ENCODE results near the gene STAT1. TPM values are rescaled to one million over a fixed set of nuclear protein-coding genes. Genes with fewer than 3 reads are reported as not detected.

Gene STAT1
- polyA plus RNA-seq, 1 donor from 2014 or later = 4.9 TPM

DNA sequence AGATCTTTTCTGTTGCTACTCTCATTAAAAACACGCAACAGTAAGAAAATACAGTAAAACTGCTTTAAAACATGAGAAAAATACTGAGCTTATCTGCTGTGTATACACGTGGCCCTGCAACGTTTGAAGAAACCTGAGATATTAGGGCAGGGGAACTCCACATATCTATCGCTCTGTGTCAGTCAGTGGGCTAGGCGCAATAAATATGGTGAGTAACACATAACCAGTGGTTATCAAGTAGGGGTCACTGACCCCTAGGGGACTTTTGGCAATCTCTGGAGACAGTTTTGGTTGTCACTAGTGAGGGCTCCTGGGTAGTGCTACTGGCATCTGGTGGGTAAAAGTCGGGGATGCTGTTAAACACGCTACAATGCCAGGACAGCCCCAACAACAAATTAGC, 14.9 kb downstream of the STAT1 start:
- H3K4me2 ChIP-seq (ENCODE audit: low read length) = no peak overlapping the region
- H4K20me1 ChIP-seq (ENCODE audit: insufficient read depth) = no peaks in the 10 kb centered on the region
- H3K79me2 ChIP-seq (replicated peaks; ENCODE audit: insufficient read depth, low read length) = no peaks in the 10 kb centered on the region
- H3K36me3 ChIP-seq (ENCODE audit: insufficient read depth, low read length) = peaks cover 5% of the 10 kb centered on the region
- no peak overlapping the region for H2AFZ ChIP-seq (ENCODE audit: low read depth, low read length)
- H3K9me3 ChIP-seq (ENCODE audit: low read length) = no peaks in the 10 kb centered on the region
- H3F3A ChIP-seq (ENCODE audit: insufficient read depth, low read length, poor library complexity, severe bottlenecking) = no peaks in the 10 kb centered on the region
- H3K9me2 ChIP-seq (ENCODE audit: insufficient read depth, low read length) = no peaks in the 10 kb centered on the region
- H3K9ac ChIP-seq (ENCODE audit: low read length) = no peak overlapping the region
- no peak overlapping the region for H3K27ac ChIP-seq (ENCODE audit: low read length)
- no peak overlapping the region for H3K4me3 ChIP-seq (ENCODE audit: low read length)
- TF ChIP-seq POLR2AphosphoS5 (IDR thresholded peaks at IDR 0.05) = no peak
- no peak for TF ChIP-seq SMC3 (conservative IDR thresholded peaks at IDR 0.05; ENCODE audit: poor library complexity)
- no peaks in the 10 kb centered on the region for H3K27me3 ChIP-seq (ENCODE audit: insufficient read depth, low read depth, low read length)

DNA sequence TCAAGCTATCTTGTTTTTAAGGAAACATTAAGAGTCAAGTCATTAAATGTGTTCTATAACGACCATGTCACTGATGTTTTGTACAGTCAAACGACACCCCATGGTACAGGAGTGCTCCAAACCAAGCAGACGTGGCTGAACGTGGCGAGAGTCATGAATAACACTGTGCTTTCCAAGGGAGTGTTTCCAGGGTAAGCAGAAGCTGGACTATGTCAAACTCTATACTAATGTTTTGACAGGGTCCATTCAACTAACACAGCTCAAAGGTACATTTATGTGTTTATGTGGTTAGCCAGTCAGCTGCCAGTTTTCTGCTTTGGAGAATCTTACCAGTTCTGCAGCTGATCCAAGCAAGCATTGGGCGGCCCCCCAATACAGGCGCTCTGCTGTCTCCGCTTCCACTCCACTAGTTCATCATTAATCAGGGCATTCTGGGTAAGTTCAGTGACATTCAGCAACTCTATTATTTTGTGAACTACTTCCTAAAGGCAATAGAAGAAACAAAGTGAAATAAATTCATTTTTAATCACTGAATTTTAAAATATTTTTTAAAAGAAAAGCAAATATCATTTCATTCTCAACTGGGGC, 16.4 kb downstream of the STAT1 start:
- H3K36me3 ChIP-seq (ENCODE audit: insufficient read depth, low read length) = peaks cover 5% of the 10 kb centered on the region
- no peak overlapping the region for H3K9ac ChIP-seq (ENCODE audit: low read length)
- no peaks in the 10 kb centered on the region for H3K27me3 ChIP-seq (ENCODE audit: insufficient read depth, low read depth, low read length)
- no peaks in the 10 kb centered on the region for H3K9me3 ChIP-seq (ENCODE audit: low read length)
- H3K9me2 ChIP-seq (ENCODE audit: insufficient read depth, low read length) = no peaks in the 10 kb centered on the region
- H3K4me3 ChIP-seq (ENCODE audit: low read length) = no peak overlapping the region
- H3K27ac ChIP-seq (ENCODE audit: low read length) = no peak overlapping the region
- no peaks in the 10 kb centered on the region for H3K79me2 ChIP-seq (replicated peaks; ENCODE audit: insufficient read depth, low read length)
- no peaks in the 10 kb centered on the region for H3F3A ChIP-seq (ENCODE audit: insufficient read depth, low read length, poor library complexity, severe bottlenecking)
- no peaks in the 10 kb centered on the region for H4K20me1 ChIP-seq (ENCODE audit: insufficient read depth)
- no peak overlapping the region for H3K4me2 ChIP-seq (ENCODE audit: low read length)
- no peak overlapping the region for H2AFZ ChIP-seq (ENCODE audit: low read depth, low read length)
- no peak for TF ChIP-seq RAD21 (conservative IDR thresholded peaks at IDR 0.05)

DNA sequence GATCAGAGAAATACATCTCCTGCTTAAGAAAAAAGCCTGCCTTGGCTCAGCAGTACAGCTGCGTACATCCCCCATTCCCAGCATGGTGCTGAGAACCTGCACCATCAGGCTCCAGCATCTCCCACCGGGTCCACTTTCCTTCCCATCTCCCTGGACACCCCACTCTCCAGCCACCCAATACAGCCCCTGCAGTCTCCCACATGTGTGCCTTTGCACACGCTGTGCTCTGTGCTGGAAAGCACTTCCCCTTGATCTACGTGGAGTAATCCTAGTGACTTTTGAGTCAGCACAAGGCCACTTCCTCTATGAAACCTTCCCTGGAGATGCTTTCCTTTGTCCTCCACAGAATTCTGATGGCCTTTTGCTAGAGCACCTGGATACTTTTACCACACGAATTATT, 17.0 kb downstream of the STAT1 start:
- Histone ChIP-seq H3K27me3 (ENCODE audit: insufficient read depth, low read depth, low read length) (no peaks in the 10 kb centered on the region), H3K79me2 (replicated peaks; ENCODE audit: insufficient read depth, low read length) (no peaks in the 10 kb centered on the region), H3K4me3 (ENCODE audit: low read length) (no peak overlapping the region), H3K36me3 (ENCODE audit: insufficient read depth, low read length) (peaks cover 5% of the 10 kb centered on the region), H2AFZ (ENCODE audit: low read depth, low read length) (no peak overlapping the region), H3K9me3 (ENCODE audit: low read length) (no peaks in the 10 kb centered on the region), H4K20me1 (ENCODE audit: insufficient read depth) (no peaks in the 10 kb centered on the region), H3K4me2 (ENCODE audit: low read length) (no peak overlapping the region), H3F3A (ENCODE audit: insufficient read depth, low read length, poor library complexity, severe bottlenecking) (no peaks in the 10 kb centered on the region), H3K9me2 (ENCODE audit: insufficient read depth, low read length) (no peaks in the 10 kb centered on the region), H3K27ac (ENCODE audit: low read length) (no peak overlapping the region), H3K9ac (ENCODE audit: low read length) (no peak overlapping the region)
- TF ChIP-seq, protein P1, sequence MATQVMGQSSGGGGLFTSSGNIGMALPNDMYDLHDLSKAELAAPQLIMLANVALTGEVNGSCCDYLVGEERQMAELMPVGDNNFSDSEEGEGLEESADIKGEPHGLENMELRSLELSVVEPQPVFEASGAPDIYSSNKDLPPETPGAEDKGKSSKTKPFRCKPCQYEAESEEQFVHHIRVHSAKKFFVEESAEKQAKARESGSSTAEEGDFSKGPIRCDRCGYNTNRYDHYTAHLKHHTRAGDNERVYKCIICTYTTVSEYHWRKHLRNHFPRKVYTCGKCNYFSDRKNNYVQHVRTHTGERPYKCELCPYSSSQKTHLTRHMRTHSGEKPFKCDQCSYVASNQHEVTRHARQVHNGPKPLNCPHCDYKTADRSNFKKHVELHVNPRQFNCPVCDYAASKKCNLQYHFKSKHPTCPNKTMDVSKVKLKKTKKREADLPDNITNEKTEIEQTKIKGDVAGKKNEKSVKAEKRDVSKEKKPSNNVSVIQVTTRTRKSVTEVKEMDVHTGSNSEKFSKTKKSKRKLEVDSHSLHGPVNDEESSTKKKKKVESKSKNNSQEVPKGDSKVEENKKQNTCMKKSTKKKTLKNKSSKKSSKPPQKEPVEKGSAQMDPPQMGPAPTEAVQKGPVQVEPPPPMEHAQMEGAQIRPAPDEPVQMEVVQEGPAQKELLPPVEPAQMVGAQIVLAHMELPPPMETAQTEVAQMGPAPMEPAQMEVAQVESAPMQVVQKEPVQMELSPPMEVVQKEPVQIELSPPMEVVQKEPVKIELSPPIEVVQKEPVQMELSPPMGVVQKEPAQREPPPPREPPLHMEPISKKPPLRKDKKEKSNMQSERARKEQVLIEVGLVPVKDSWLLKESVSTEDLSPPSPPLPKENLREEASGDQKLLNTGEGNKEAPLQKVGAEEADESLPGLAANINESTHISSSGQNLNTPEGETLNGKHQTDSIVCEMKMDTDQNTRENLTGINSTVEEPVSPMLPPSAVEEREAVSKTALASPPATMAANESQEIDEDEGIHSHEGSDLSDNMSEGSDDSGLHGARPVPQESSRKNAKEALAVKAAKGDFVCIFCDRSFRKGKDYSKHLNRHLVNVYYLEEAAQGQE (IDR thresholded peaks at IDR 0.05; ENCODE audit: borderline replicate concordance) = no peak
- TF ChIP-seq TAF1 (IDR thresholded peaks at IDR 0.05; ENCODE audit: low read depth) (no peak), MXI1 (conservative IDR thresholded peaks at IDR 0.05; ENCODE audit: poor library complexity, severe bottlenecking) (no peak), SMC3 (conservative IDR thresholded peaks at IDR 0.05; ENCODE audit: poor library complexity) (no peak), EZH2 (IDR thresholded peaks at IDR 0.05; ENCODE audit: borderline replicate concordance, insufficient read depth, low read length, poor library complexity, severe bottlenecking) (no peak), POLR2AphosphoS5 (IDR thresholded peaks at IDR 0.05) (no peak), CTCF (IDR thresholded peaks at IDR 0.05; ENCODE audit: poor library complexity, severe bottlenecking) (no peak), RAD21 (conservative IDR thresholded peaks at IDR 0.05) (no peak), EP300 (conservative IDR thresholded peaks at IDR 0.05; ENCODE audit: poor library complexity, severe bottlenecking) (no peak)

All from neural cell (in vitro differentiated cells).